Transverse colon (tissue), 4 donors: ENCODE data around the gene HTT. TPM values are rescaled to one million over a fixed set of nuclear protein-coding genes. Genes with fewer than 3 reads are reported as not detected.

Experiments used
- DNase-seq: peaks from one replicate; pipeline ENCODE4 v3.0.0-alpha.2; 2019
- H3K27ac ChIP-seq, 4 donors: fragments of 200-600 bp; sonication (generic); 2 replicates each; pipeline ENCODE4 v1.5.1; 2016 to 2018; ENCODE audit warnings: inconsistent platforms in 4 of 4
- H3K27me3 ChIP-seq: fragments of 200-600 bp; sonication (generic); 2 replicates; pipeline ENCODE4 v1.5.1; 2017; ENCODE audit warnings: inconsistent platforms
- H3K36me3 ChIP-seq, 4 donors: fragments of 200-600 bp; sonication (generic); 2 replicates each; pipeline ENCODE4 v1.5.1; 2017 to 2019; ENCODE audit warnings: inconsistent platforms in 4 of 4
- H3K4me1 ChIP-seq, 4 donors: fragments of 200-600 bp; sonication (generic); 2 replicates each; pipeline ENCODE4 v1.5.1; 2017 to 2020; ENCODE audit warnings: inconsistent platforms in 4 of 4
- H3K4me3 ChIP-seq, 4 donors: fragments of 200-600 bp; sonication (generic); 1 replicate in 1 of 4; 2 replicates in 3 of 4; pipeline versions ENCODE4 v1.5.1 to v1.6.1; 2017 to 2019; ENCODE audit warnings: inconsistent platforms in 4 of 4
- H3K9me3 ChIP-seq, 2 donors: fragments of 200-600 bp; sonication (generic); 2 replicates each; pipeline ENCODE4 v1.5.1; 2017 to 2019; ENCODE audit warnings: inconsistent platforms in 2 of 2
- CTCF ChIP-seq, 5 experiments: fragments of 200-600 bp in 3 of 5; fragments of 450-650 bp in 2 of 5; sonication (generic) in 3 of 5; IDR thresholded peaks; 1 replicate in 2 of 5; 2 replicates in 3 of 5; pipeline ENCODE4 v1.5.1; 2016 to 2017; ENCODE audit warnings: antibody characterized with exemption in 5 of 5, inconsistent platforms in 3 of 5, mild to moderate bottlenecking in 2 of 5, moderate library complexity in 1 of 5
- EP300 ChIP-seq: sonication (generic); formaldehyde crosslinking; IDR thresholded peaks from one replicate; pipeline ENCODE4 v1.6.1; 2017; ENCODE audit warnings: antibody characterized with exemption, low read depth
- POLR2A ChIP-seq: fragments of 450-650 bp; IDR thresholded peaks from one replicate; pipeline ENCODE4 v1.6.1; 2016; ENCODE audit warnings: antibody characterized with exemption, mild to moderate bottlenecking, moderate library complexity
- POLR2AphosphoS5 ChIP-seq, 3 donors: sonication (generic); formaldehyde crosslinking; IDR thresholded peaks; one replicate each; pipeline ENCODE4 v1.6.1; 2016; ENCODE audit warnings: antibody characterized with exemption in 3 of 3
- WGBS, 2 donors: methylation state at CpG; one replicate each; pipeline ENCODE4 v1.1.5; 2018; ENCODE audit warnings: low coverage in 1 of 2; 5-methylcytosine and 5-hydroxymethylcytosine counted together
- in situ Hi-C, 4 donors: fragments of 200-750 bp; cut with MboI; loops; one replicate each; pipeline versions ENCODE4 v1.15.0 to v1.15.1; 2017; ENCODE audit warnings: low sequenced_read_pairs in 3 of 4, low pct_ligation_motif_present in 1 of 4, low pct_unique_long_range_greater_than_20kb in 1 of 4
- intact Hi-C: fragments of 100-400 bp; cut with DNase I; formaldehyde crosslinking; loops from one replicate; pipeline ENCODE4 v1.15.1; 2023; ENCODE audit warnings: low total_unique reads
- total RNA-seq, 4 donors: library from RNA; depleted of rRNA; stranded (reverse); fragments of >200 nt; gene quantifications; one replicate each; pipeline ENCODE4 v1.1.0, GENCODE V29; 2016

HTT gene
- total RNA-seq, 4 donors from 2014 or later = 40.0 to 111 (median 79.4) TPM

- in situ Hi-C loops = no loop called here
- DNase-seq = no peak
- H3K36me3 ChIP-seq = peaks cover 0 to 19% (median 8%) of the 10 kb centered on the region in 4 donors
- H3K9me3 ChIP-seq = no peaks in the 10 kb centered on the region
- 93% methylated on average over 3 of the region's 3 CpGs for WGBS, 2 donors
- H3K27me3 ChIP-seq = no peaks in the 10 kb centered on the region
- no peak overlapping the region for H3K27ac ChIP-seq
- H3K4me1 ChIP-seq = no peaks in the 10 kb centered on the region
- intact Hi-C loops = no loop called here
- no peak for TF ChIP-seq POLR2A
- no peak for TF ChIP-seq POLR2AphosphoS5 (IDR thresholded peaks at IDR 0.05)
- TF ChIP-seq EP300 = no peak
- no peak for TF ChIP-seq CTCF (IDR thresholded peaks at IDR 0.05)
- no peak overlapping the region for H3K4me3 ChIP-seq
These were observed 93.5 kb downstream of the HTT start for GRCh38 chr4:3168029-3168428.

- Histone ChIP-seq H3K9me3 (no peaks in the 10 kb centered on the region), H3K4me3 (no peak overlapping the region), H3K27me3 (no peaks in the 10 kb centered on the region), H3K27ac (no peak overlapping the region), H3K36me3 (peaks cover 0 to 58% (median 19%) of the 10 kb centered on the region in 4 donors), H3K4me1 (peaks cover 0 to 9% (median 2%) of the 10 kb centered on the region in 4 donors)
- intact Hi-C loops (no loop called here), in situ Hi-C loops (no loop called here)
- no peak for DNase-seq
- 63 to 80% methylated on average over 2 to 12 of the region's 12 CpGs for WGBS, 2 donors
- TF ChIP-seq POLR2AphosphoS5 (IDR thresholded peaks at IDR 0.05) (no peak), POLR2A (no peak), CTCF (IDR thresholded peaks at IDR 0.05) (no peak), EP300 (no peak)
These were observed 100.2 kb downstream of the HTT start for GRCh38 chr4:3174371-3175338.

- in situ Hi-C loops (no loop called here), intact Hi-C loops (no loop called here)
- H3K4me1 ChIP-seq = peaks cover 0 to 9% (median 2%) of the 10 kb centered on the region in 4 donors
- peak overlapping the region in 1 of 4 donors; percentile 12 for H3K27ac ChIP-seq
- H3K27me3 ChIP-seq = no peaks in the 10 kb centered on the region
- H3K4me3 ChIP-seq = no peak overlapping the region
- no peaks in the 10 kb centered on the region for H3K9me3 ChIP-seq
- H3K36me3 ChIP-seq = peaks cover 0 to 58% (median 22%) of the 10 kb centered on the region in 4 donors
- no peak for DNase-seq
- 52 to 57% methylated on average over 2 to 11 of the region's 11 CpGs for WGBS, 2 donors
- TF ChIP-seq EP300 (no peak), POLR2A (no peak), POLR2AphosphoS5 (IDR thresholded peaks at IDR 0.05) (no peak)
These were observed 102.1 kb downstream of the HTT start for GRCh38 chr4:3176367-3177229.

GRCh38 chr4:3177426-3177825 lies 102.9 kb downstream of the HTT start:
- intact Hi-C loops = no loop called here

More at GRCh38 chr4:3177426-3177825, 102.9 kb downstream of the HTT start:
- H3K27ac ChIP-seq = no peak overlapping the region
- H3K27me3 ChIP-seq = no peaks in the 10 kb centered on the region
- peaks cover 0 to 9% (median 2%) of the 10 kb centered on the region in 4 donors for H3K4me1 ChIP-seq
- peaks cover 0 to 55% (median 22%) of the 10 kb centered on the region in 4 donors for H3K36me3 ChIP-seq
- no peak for DNase-seq
- TF ChIP-seq POLR2AphosphoS5 (IDR thresholded peaks at IDR 0.05) (no peak), CTCF (IDR thresholded peaks at IDR 0.05) (no peak), EP300 (no peak), POLR2A (no peak)
- H3K9me3 ChIP-seq = no peaks in the 10 kb centered on the region
- in situ Hi-C loops = no loop called here
- no peak overlapping the region for H3K4me3 ChIP-seq
